GM18511 (cell line): ENCODE data around the gene PPP1CA.

Experiments used
- ATAC-seq: cut with Tn5 transposase; IDR thresholded peaks from one replicate; pipeline ENCODE4 v1.9.1; 2021; ENCODE audit warnings: mild to moderate bottlenecking, moderate library complexity; ENCODE audit not compliant: unreplicated experiment

PPP1CA gene

DNA sequence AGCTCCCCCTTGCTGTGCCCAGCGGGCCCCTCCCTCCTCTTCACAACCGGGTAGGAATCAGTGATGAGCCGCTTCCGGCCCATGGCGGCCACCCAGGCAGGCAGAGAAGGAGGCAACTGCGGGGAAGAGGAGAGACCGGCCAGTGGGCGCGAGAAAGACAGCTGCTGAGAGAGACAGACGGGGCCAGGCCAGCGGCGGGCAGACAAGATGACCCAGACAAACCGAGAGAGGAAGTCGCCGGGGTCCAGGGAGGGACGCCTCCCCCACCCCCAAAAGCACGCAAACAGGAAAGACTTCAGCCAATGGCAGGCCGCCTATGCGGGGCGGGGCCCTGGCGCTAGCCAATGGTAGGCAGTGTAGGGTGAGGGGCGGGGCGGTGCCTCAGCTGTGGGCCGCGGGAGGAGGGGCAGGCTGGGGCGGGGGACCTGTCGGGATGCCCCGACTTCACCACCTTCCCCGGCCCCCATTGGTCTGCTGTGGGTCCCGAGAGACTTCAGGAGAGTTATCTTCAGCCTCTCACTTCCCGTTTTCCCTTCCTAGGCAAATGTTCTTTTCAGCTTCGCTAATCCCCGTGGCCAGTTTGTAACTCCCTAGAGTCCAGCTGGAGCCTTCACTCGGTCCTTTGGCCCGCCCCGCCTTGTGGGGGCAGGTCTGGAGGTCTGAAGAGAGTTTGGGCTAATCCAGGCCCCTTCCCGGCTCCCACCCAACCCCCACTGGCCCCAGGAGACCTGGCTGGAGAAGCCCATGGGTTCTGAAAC, 48.2 kb downstream of the PPP1CA start, which contains the start of gene POLD4:
Gene POLD4 (minus strand): TSS at position 230 of the 758 bp plus-strand sequence. CDS start 147 bp downstream, at position 83.
- peak; percentile 79 for ATAC-seq

DNA sequence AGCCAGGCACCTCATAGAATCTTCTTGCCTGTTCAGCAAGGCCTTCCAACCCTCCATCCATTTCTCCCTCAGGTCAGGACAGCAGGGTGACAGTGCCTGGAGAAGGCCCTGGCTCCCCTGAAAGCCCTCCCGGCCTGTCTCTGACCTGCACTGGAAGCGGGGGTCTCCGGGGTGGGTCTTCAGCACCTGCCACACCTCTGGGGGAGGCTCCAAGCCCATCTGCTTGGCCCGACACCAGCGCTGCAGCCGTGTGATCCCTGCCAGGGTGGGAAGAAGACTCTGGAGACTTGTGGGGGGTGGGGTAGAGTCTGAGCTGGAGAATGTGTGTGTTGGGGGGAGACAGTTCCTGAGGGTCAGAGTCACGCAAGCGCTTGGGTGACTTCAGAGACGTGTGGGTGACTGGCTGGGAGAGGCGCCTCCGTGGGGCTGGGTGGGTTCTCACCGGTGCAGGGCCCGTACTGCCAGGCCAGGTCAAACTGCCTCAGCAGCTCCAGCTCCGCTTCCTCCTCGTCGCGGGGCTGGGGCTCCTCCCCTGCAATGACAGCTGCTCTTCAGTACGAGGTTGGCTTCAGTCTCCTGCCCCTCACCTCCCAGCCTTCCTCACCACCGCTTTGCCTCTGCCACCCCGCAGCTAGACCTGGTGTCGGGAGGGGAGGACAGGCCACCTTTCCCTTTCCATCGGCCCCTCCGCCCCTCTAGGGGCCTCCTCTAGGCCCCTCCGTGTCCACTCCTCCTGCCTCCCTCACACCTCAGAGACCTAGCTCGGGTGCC, 48.9 kb downstream of the PPP1CA start:
- peak; percentile 13 for ATAC-seq

DNA sequence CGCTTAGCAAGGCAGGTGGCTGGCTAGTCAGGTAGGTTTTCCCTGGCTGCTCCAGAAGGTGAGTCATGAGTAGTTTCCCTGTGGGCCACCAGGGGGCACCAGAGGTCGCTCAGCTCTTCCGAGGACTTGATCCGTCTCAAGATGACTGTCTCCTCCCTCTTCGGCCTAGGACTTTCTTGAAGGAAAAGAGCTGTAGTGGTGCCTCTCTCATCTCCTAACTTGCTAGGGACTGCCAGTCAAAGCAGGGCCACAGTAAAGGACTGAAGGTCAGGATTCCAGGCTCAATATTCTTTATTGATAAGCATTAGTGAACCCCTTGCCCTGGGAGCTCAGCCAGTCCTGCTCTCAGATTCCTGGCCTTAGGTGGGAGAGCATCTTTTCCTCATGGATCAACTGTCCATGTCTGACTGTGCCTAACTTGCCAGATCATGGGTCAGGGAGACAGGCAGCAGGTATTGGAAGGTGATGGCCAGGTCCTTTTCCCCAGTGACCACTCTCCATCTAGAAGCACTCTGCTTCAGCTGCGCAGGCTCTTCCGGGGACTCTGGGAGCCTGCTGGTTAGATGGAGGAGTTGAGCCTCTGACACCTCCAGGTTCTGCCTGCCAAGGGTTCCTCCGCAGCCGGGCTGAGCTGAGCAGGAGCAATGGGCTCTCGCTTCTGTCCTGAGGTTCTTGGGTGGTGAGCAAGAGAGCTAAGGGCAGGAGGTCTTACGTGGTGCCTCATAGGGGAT, 50.2 kb downstream of the PPP1CA start:
- ATAC-seq: no peak

DNA sequence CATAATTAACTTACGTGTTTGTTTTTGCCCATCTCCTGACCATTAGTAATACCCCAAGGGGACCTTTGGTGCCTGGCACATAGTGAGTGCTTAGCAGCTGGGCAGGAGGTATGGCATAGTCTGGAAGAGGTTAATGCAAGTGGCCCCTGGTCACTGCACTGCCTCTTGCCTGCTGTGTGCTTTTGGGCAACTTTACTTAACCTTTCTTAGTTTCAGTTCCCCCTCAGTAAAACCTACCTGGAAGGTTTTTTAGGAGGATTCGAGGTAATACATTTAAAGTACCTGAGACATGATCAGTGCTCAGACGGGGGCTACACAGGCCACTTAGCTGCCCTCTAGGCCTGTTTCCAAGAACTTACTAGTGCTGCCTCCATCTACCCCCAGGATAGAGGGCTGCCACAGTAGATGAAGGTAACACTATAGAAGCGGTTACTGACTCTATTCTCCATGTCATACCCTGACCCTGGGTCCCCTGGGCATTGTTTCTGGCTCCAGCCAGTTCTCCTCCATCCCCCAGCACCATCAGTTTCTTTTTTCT, 51.7 kb downstream of the PPP1CA start:
- ATAC-seq: no peak

DNA sequence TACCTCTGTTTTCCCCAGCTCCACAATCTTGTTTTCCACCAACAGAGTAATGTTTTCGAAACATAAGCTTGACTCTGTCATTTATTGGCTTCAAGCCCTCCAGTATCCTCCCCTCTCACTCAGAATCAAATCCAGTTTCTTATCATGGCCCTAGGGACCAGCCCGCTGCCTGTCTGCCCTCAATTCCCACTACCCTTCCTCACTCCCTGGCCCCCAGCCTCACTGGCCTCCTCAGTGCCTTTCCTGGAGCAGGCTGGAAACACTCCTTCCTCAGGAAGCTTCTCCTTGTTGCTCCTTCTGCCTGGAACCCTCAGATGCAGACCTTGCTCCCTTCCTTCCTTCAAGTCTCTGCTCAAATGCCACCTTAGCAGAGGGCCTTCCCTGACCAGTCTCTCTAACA, 52.2 kb downstream of the PPP1CA start:
- ATAC-seq: no peak

DNA sequence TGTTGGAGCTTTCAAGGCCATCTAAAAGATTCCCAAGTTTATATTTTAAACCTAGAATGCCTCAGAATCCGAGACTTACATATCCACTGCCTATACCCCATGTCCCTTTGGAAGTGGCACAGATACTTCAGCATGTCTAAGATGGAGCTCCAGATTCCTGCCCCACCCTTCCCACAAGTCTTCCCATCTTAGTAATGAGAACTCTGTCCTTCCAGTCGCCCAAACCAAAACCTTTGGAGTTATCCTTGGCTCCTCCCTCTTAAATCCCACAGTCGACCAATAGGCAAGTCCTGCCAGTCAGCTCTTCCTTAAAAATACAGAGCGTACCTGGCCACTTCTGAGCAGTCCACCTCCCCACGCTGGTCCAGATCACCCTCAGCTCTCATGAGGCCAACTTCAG, 52.6 kb downstream of the PPP1CA start:
- no peak for ATAC-seq
